ENCODE data around the gene PDCD11. TPM values are rescaled to one million over a fixed set of nuclear protein-coding genes. Genes with fewer than 3 reads are reported as not detected.

PDCD11 gene
- total and polyA plus RNA-seq, 2 donors (not counting 1 experiment from before 2014, with no cell fraction given) = 10.0 to 34.0 TPM

DNA sequence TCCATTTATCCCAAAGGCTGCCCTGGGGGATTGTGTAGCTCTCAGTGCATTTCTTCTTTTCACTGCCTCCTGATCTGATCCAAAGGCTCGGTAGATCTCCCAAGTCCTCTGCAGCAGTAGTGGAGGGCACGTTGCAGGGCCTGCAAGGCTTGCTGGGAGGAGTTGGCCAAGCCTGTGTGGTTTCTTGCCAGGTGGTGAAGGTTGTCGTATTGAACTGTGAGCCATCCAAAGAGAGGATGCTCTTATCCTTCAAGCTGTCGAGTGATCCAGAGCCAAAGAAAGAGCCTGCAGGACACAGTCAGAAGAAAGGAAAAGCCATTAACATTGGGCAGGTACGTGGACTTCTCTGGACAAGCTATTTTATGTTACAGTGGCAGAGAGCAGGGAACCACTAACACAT is 21.2 kb downstream of the PDCD11 start:
- no peaks in the 10 kb centered on the region for H3K79me2 ChIP-seq (ENCODE audit: control insufficient read depth, insufficient read depth, low read length)
- no peaks in the 10 kb centered on the region for H3K4me1 ChIP-seq (ENCODE audit: control insufficient read depth, extremely low read depth, insufficient read depth, low read length)
- H2AFZ ChIP-seq (ENCODE audit: low read length) = no peak overlapping the region
- no peak overlapping the region for H3K27ac ChIP-seq (ENCODE audit: insufficient read depth, low read length)
- no peak overlapping the region for H3K4me3 ChIP-seq (replicated peaks in 1 of 4; ENCODE audit: control extremely low read depth in 1 of 4, insufficient read depth in 1 of 4, low read depth in 3 of 4, low read length in 4 of 4)
- H4K20me1 ChIP-seq (ENCODE audit: control insufficient read depth, extremely low read depth, insufficient read depth, low read length) = no peaks in the 10 kb centered on the region
- no peaks in the 10 kb centered on the region for H3K27me3 ChIP-seq (ENCODE audit: control insufficient read depth, insufficient read depth, low read length)
- DNase-seq (ENCODE audit: low read depth in 2 of 2) = no peak
- no peak for TF ChIP-seq EZH2 (IDR thresholded peaks at IDR 0.05; ENCODE audit: low read length, missing control alignments)
- TF ChIP-seq, protein P1, sequence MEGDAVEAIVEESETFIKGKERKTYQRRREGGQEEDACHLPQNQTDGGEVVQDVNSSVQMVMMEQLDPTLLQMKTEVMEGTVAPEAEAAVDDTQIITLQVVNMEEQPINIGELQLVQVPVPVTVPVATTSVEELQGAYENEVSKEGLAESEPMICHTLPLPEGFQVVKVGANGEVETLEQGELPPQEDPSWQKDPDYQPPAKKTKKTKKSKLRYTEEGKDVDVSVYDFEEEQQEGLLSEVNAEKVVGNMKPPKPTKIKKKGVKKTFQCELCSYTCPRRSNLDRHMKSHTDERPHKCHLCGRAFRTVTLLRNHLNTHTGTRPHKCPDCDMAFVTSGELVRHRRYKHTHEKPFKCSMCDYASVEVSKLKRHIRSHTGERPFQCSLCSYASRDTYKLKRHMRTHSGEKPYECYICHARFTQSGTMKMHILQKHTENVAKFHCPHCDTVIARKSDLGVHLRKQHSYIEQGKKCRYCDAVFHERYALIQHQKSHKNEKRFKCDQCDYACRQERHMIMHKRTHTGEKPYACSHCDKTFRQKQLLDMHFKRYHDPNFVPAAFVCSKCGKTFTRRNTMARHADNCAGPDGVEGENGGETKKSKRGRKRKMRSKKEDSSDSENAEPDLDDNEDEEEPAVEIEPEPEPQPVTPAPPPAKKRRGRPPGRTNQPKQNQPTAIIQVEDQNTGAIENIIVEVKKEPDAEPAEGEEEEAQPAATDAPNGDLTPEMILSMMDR (conservative IDR thresholded peaks at IDR 0.05 in 1 of 2, IDR thresholded peaks at IDR 0.05 in 1 of 2; ENCODE audit: low read depth in 1 of 2, low read length in 2 of 2) = no peak
- peaks cover 42% of the 10 kb centered on the region for H3K36me3 ChIP-seq (ENCODE audit: control insufficient read depth, insufficient read depth, low read length)
- H3K9me3 ChIP-seq (ENCODE audit: control insufficient read depth, insufficient read depth, low read depth, low read length) = no peaks in the 10 kb centered on the region
- no peak overlapping the region for H3K9ac ChIP-seq (ENCODE audit: insufficient read depth, low read length)
- no peak overlapping the region for H3K4me2 ChIP-seq (ENCODE audit: extremely low read depth, insufficient read depth, low read length)

DNA sequence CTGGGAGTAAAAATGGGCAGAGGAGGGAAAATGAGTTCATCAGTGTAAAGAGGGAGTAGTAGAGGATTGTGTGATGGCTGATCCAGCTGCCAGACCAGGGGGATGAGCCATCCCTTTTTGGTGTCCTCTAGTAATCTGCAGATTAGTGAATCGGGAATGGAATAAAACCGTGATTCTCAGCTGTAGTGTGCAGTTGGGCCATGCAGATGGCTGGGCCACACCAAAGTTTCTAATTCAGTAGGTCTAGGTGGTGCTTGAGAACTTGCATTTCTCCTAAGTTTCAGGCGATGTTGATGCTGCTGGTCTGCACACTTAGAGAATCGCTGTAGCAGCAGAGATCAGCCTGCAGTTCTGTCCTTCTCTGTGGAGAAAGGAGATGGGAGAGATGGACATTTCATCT is 22.7 kb downstream of the PDCD11 start:
- H3K4me1 ChIP-seq (ENCODE audit: control insufficient read depth, extremely low read depth, insufficient read depth, low read length) = no peaks in the 10 kb centered on the region
- no peak overlapping the region for H3K4me2 ChIP-seq (ENCODE audit: extremely low read depth, insufficient read depth, low read length)
- no peak overlapping the region for H2AFZ ChIP-seq (ENCODE audit: low read length)
- peaks cover 42% of the 10 kb centered on the region for H3K36me3 ChIP-seq (ENCODE audit: control insufficient read depth, insufficient read depth, low read length)
- TF ChIP-seq EZH2 (IDR thresholded peaks at IDR 0.05; ENCODE audit: low read length, missing control alignments) = no peak
- TF ChIP-seq, protein P1 (conservative IDR thresholded peaks at IDR 0.05 in 1 of 2, IDR thresholded peaks at IDR 0.05 in 1 of 2; ENCODE audit: low read depth in 1 of 2, low read length in 2 of 2) = no peak
- H3K9ac ChIP-seq (ENCODE audit: insufficient read depth, low read length) = no peak overlapping the region
- H3K27me3 ChIP-seq (ENCODE audit: control insufficient read depth, insufficient read depth, low read length) = no peaks in the 10 kb centered on the region
- no peak overlapping the region for H3K27ac ChIP-seq (ENCODE audit: insufficient read depth, low read length)
- no peak for DNase-seq (ENCODE audit: low read depth in 2 of 2)
- no peaks in the 10 kb centered on the region for H3K79me2 ChIP-seq (ENCODE audit: control insufficient read depth, insufficient read depth, low read length)
- no peaks in the 10 kb centered on the region for H4K20me1 ChIP-seq (ENCODE audit: control insufficient read depth, extremely low read depth, insufficient read depth, low read length)
- no peak overlapping the region for H3K4me3 ChIP-seq (replicated peaks in 1 of 4; ENCODE audit: control extremely low read depth in 1 of 4, insufficient read depth in 1 of 4, low read depth in 3 of 4, low read length in 4 of 4)
- no peaks in the 10 kb centered on the region for H3K9me3 ChIP-seq (ENCODE audit: control insufficient read depth, insufficient read depth, low read depth, low read length)

DNA sequence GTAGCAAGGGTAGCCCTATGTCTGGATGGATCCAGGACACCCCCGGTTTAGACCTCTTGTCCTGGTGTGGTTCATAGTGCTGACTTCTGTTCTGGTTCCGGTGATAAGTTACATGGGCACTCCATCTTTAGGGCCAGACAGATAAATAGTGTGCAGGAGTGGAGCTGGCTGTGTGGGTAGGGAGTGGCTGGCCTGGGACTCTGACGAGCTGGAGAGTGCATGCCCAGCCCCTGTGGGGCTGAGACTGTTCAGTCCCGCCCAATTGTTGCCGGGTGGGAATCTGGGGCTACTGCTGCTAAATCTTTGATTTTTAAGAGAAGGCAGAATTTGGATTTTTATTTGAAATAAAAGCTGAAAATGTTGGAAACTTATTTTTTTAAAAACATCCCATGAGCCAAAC is 27.3 kb downstream of the PDCD11 start:
- no peak for TF ChIP-seq EZH2 (IDR thresholded peaks at IDR 0.05; ENCODE audit: low read length, missing control alignments)
- TF ChIP-seq, protein P1 (conservative IDR thresholded peaks at IDR 0.05 in 1 of 2, IDR thresholded peaks at IDR 0.05 in 1 of 2; ENCODE audit: low read depth in 1 of 2, low read length in 2 of 2) = no peak
- no peak overlapping the region for H3K9ac ChIP-seq (ENCODE audit: insufficient read depth, low read length)
- H3K9me3 ChIP-seq (ENCODE audit: control insufficient read depth, insufficient read depth, low read depth, low read length) = no peaks in the 10 kb centered on the region
- H3K36me3 ChIP-seq (ENCODE audit: control insufficient read depth, insufficient read depth, low read length) = peaks cover 32% of the 10 kb centered on the region
- no peak overlapping the region for H3K4me3 ChIP-seq (replicated peaks in 1 of 4; ENCODE audit: control extremely low read depth in 1 of 4, insufficient read depth in 1 of 4, low read depth in 3 of 4, low read length in 4 of 4)
- no peaks in the 10 kb centered on the region for H4K20me1 ChIP-seq (ENCODE audit: control insufficient read depth, extremely low read depth, insufficient read depth, low read length)
- no peak for DNase-seq (ENCODE audit: low read depth in 2 of 2)
- no peaks in the 10 kb centered on the region for H3K27me3 ChIP-seq (ENCODE audit: control insufficient read depth, insufficient read depth, low read length)
- no peak overlapping the region for H3K27ac ChIP-seq (ENCODE audit: insufficient read depth, low read length)
- H3K79me2 ChIP-seq (ENCODE audit: control insufficient read depth, insufficient read depth, low read length) = no peaks in the 10 kb centered on the region
- H2AFZ ChIP-seq (ENCODE audit: low read length) = no peak overlapping the region
- H3K4me1 ChIP-seq (ENCODE audit: control insufficient read depth, extremely low read depth, insufficient read depth, low read length) = no peaks in the 10 kb centered on the region
- H3K4me2 ChIP-seq (ENCODE audit: extremely low read depth, insufficient read depth, low read length) = no peak overlapping the region
